ENCODE results near the gene ATP5F1B. TPM values are rescaled to one million over a fixed set of nuclear protein-coding genes. Genes with fewer than 3 reads are reported as not detected.

Gene ATP5F1B
- total and polyA plus RNA-seq, 9 of the 15 experiments (the other 6 are each of a cell fraction or from before 2014, with no cell fraction given), result 908 to 3,125 (median 1,482) TPM

GRCh38 chr12:56634837-56635791 lies 10.7 kb downstream of the ATP5F1B start (continued):
- TF ChIP-seq ETS1 (conservative IDR thresholded peaks at IDR 0.05; ENCODE audit: control insufficient read depth, low read depth, low read length) (no peak), AFF1 (IDR thresholded peaks at IDR 0.05; ENCODE audit: low read depth in 1 of 2, partially characterized antibody in 2 of 2) (no peak), PHB2 (IDR thresholded peaks at IDR 0.05; ENCODE audit: low read depth) (no peak), XRCC3 (IDR thresholded peaks at IDR 0.05) (no peak), GTF2E2 (tag; IDR thresholded peaks at IDR 0.05) (no peak), NFATC3 (IDR thresholded peaks at IDR 0.05) (no peak), HCFC1 (IDR thresholded peaks at IDR 0.05; ENCODE audit: low read depth, low read length) (no peak; the same call in 1 of the 2 replicates), MAZ (CRISPR knock-in tag; conservative IDR thresholded peaks at IDR 0.05 in 1 of 2, IDR thresholded peaks at IDR 0.05 in 1 of 2) (peak; percentile 32 to 39; a peak in 2 of 4 replicates), E2F6 (IDR thresholded peaks at IDR 0.05; ENCODE audit: borderline replicate concordance in 1 of 2, extremely low read depth in 1 of 2, insufficient read depth in 1 of 2, insufficient read length in 1 of 2, low read depth in 1 of 2, low read length in 1 of 2, poor library complexity in 1 of 2, severe bottlenecking in 1 of 2) (peak in 1 of 2 experiments; percentile 44), DNMT1 (IDR thresholded peaks at IDR 0.05) (no peak), SMAD4 (CRISPR knock-in tag; conservative IDR thresholded peaks at IDR 0.05) (peak; percentile 73), NCOA6 (IDR thresholded peaks at IDR 0.05) (no peak), TGIF2 (CRISPR knock-in tag; IDR thresholded peaks at IDR 0.05) (no peak), SRSF9 (IDR thresholded peaks at IDR 0.05; ENCODE audit: borderline replicate concordance, low read depth, low read length) (no peak), MIER1 (IDR thresholded peaks at IDR 0.05; ENCODE audit: low read depth) (no peak), HDAC2 (IDR thresholded peaks at IDR 0.05) (no peak), HMGXB4 (CRISPR knock-in tag; IDR thresholded peaks at IDR 0.05) (0 out of 2 replicates have a peak, but pooled peaks have one; percentile 32), TBP (optimal IDR thresholded peaks at IDR 0.05; ENCODE audit: low read depth, low read length) (peak; percentile 58)
